Neutrophil (primary cell): Measurements from ENCODE around the gene PAX5.

Experiments used
- H3K27ac ChIP-seq: fragments of 200-600 bp; sonication (generic); 2 replicates; pipeline ENCODE4 v1.5.1; 2016; ENCODE audit warnings: mild to moderate bottlenecking, moderate library complexity
- H3K27me3 ChIP-seq: fragments of 200-600 bp; sonication (generic); 2 replicates; pipeline ENCODE4 v1.6.0; 2016; ENCODE audit warnings: mild to moderate bottlenecking
- H3K36me3 ChIP-seq: fragments of 200-600 bp; sonication (generic); 2 replicates; pipeline ENCODE4 v1.5.1; 2017
- H3K4me1 ChIP-seq, 2 experiments: fragments of 200-600 bp in 1 of 2; sonication (generic) in 1 of 2; 1 replicate in 1 of 2; 2 replicates in 1 of 2; pipeline versions ENCODE4 v1.5.1 to v1.6.1; 2013 to 2016; ENCODE audit warnings: low read depth in 1 of 2, low read length in 1 of 2, mild to moderate bottlenecking in 1 of 2, moderate library complexity in 1 of 2; ENCODE audit not compliant: control insufficient read depth in 1 of 2, insufficient read depth in 1 of 2
- H3K4me3 ChIP-seq, 2 experiments: fragments of 200-600 bp in 1 of 2; sonication (generic) in 1 of 2; 1 replicate in 1 of 2; 2 replicates in 1 of 2; pipeline ENCODE4 v1.5.1; 2013 to 2016; ENCODE audit warnings: low read depth in 1 of 2, low read length in 1 of 2, mild to moderate bottlenecking in 1 of 2, moderate library complexity in 1 of 2
- H3K9me3 ChIP-seq: fragments of 200-600 bp; sonication (generic); 2 replicates; pipeline ENCODE4 v1.5.1; 2016
- TF ChIP-seq, protein P1 (sequence below): fragments of 200-600 bp; sonication (generic); IDR thresholded peaks from 2 replicates; pipeline ENCODE4 v1.5.1; 2016; ENCODE audit warnings: antibody characterized with exemption

Gene PAX5

DNA sequence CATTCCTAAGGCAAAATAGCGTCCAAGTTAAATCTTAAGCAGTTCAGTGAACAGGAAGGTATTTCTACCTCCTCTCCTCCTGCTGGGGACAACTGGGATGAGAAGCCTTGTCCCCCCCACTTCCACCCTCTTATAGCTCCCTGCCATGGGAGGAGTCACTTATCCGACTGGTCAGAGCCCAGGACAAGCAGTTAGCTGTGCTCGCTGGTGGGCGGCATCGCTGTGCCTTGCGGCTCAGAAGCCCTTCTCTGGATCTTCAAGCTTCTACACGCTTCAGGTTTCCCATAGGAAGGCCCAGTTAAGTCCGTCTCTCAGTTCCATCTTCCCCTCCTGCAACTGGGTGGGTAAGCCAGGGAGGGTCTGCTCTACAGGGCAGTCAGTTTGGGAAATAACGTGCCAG, 77.2 kb downstream of the PAX5 start:
- Histone ChIP-seq H3K27ac (no peak overlapping the region), H3K27me3 (peaks cover 68% of the 10 kb centered on the region), H3K4me1 (no peaks in the 10 kb centered on the region), H3K4me3 (no peak overlapping the region), H3K36me3 (no peaks in the 10 kb centered on the region), H3K9me3 (no peaks in the 10 kb centered on the region)
- TF ChIP-seq, protein P1, sequence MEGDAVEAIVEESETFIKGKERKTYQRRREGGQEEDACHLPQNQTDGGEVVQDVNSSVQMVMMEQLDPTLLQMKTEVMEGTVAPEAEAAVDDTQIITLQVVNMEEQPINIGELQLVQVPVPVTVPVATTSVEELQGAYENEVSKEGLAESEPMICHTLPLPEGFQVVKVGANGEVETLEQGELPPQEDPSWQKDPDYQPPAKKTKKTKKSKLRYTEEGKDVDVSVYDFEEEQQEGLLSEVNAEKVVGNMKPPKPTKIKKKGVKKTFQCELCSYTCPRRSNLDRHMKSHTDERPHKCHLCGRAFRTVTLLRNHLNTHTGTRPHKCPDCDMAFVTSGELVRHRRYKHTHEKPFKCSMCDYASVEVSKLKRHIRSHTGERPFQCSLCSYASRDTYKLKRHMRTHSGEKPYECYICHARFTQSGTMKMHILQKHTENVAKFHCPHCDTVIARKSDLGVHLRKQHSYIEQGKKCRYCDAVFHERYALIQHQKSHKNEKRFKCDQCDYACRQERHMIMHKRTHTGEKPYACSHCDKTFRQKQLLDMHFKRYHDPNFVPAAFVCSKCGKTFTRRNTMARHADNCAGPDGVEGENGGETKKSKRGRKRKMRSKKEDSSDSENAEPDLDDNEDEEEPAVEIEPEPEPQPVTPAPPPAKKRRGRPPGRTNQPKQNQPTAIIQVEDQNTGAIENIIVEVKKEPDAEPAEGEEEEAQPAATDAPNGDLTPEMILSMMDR, result no peak

- Histone ChIP-seq H3K4me1 (no peaks in the 10 kb centered on the region), H3K27ac (no peak overlapping the region), H3K36me3 (no peaks in the 10 kb centered on the region), H3K4me3 (no peak overlapping the region), H3K9me3 (no peaks in the 10 kb centered on the region), H3K27me3 (peaks cover 55% of the 10 kb centered on the region)
- TF ChIP-seq, protein P1, result no peak
Observed at GRCh38 chr9:36950389-36950788, 83.7 kb downstream of the PAX5 start.

DNA sequence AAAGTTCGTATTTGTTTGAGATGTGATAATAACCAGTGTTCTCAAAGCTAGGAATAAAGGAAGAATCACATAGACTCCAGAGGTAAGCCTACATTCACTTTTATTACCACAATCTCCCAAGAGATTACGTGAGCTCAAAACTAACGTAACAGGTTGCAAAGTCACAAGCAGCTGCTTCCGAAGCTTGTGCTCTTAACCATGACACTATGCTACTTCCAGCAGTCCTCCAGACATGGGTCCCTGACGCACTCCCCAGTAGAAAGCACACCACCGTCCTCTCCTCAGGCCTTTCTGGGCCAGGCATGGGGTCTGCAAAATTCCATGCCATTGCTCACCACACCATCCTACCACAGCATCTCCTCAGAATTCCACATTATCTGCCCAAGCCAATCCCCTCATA, 84.6 kb downstream of the PAX5 start:
- peaks cover 45% of the 10 kb centered on the region for H3K27me3 ChIP-seq

DNA sequence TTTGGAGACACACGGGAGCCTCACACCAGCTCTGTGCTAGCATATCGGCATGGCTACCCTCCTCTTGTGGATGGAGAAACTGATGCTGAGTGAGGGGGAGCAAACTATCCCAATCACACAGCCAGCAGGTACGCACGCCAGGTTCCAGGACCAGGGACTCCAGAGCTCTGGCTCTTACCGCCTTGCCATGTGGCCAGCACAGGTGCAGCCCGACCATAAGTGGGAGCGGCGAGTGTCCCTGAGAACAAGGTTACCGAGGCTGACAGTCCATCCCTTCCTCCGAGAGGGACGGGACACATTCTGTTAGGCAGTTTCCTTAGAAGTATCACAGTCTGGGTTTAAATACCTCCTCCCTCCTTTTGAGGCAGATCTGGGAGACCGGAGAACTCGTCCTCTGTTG, 86.0 kb downstream of the PAX5 start:
- Histone ChIP-seq H3K9me3 (no peaks in the 10 kb centered on the region), H3K4me1 (no peaks in the 10 kb centered on the region), H3K27ac (no peak overlapping the region), H3K36me3 (no peaks in the 10 kb centered on the region), H3K27me3 (peaks cover 31% of the 10 kb centered on the region), H3K4me3 (no peak overlapping the region)
- TF ChIP-seq, protein P1, result no peak

More for the DNA sequence above, 84.6 kb downstream of the PAX5 start:
- Histone ChIP-seq H3K9me3 (no peaks in the 10 kb centered on the region), H3K4me1 (no peaks in the 10 kb centered on the region), H3K36me3 (no peaks in the 10 kb centered on the region), H3K27ac (no peak overlapping the region), H3K4me3 (no peak overlapping the region)
- TF ChIP-seq, protein P1, result no peak

- Histone ChIP-seq H3K36me3 (no peaks in the 10 kb centered on the region), H3K27ac (no peak overlapping the region), H3K27me3 (peaks cover 23% of the 10 kb centered on the region), H3K4me3 (no peak overlapping the region), H3K9me3 (no peaks in the 10 kb centered on the region), H3K4me1 (no peaks in the 10 kb centered on the region)
- TF ChIP-seq, protein P1, result no peak
Observed at GRCh38 chr9:36946653-36947052, 87.4 kb downstream of the PAX5 start.

DNA sequence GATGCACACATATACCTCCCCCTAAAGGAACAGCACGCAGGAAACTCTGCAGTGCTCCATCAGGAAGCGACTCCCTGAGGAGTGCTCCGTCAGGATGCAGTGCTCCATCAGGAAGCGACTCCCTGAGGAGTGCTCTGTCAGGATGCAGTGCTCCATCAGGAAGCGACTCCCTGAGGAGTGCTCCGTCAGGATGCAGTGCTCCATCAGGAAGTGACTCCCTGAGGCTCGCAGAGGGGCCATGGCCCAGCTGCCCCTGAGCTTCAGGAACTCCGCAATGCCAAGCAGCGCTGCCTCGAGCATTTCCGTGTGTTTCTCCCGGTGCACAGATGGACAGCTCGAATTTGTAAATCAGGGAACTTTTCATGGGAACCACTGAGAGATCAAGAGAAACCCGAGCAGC, 88.1 kb downstream of the PAX5 start:
- H3K27me3 ChIP-seq, result peaks cover 23% of the 10 kb centered on the region
- H3K36me3 ChIP-seq, result no peaks in the 10 kb centered on the region
- H3K27ac ChIP-seq, result no peak overlapping the region
- TF ChIP-seq, protein P1, result no peak
- no peaks in the 10 kb centered on the region for H3K4me1 ChIP-seq
- no peak overlapping the region for H3K4me3 ChIP-seq
- no peaks in the 10 kb centered on the region for H3K9me3 ChIP-seq
